Ecto neural progenitor cell (in vitro differentiated cells): ENCODE data around the gene UTS2R.

ENCODE experiments used
- DNase-seq: peaks from one replicate; pipeline ENCODE4 v3.0.0-alpha.2; 2018; ENCODE audit warnings: low spot score

UTS2R gene

DNA sequence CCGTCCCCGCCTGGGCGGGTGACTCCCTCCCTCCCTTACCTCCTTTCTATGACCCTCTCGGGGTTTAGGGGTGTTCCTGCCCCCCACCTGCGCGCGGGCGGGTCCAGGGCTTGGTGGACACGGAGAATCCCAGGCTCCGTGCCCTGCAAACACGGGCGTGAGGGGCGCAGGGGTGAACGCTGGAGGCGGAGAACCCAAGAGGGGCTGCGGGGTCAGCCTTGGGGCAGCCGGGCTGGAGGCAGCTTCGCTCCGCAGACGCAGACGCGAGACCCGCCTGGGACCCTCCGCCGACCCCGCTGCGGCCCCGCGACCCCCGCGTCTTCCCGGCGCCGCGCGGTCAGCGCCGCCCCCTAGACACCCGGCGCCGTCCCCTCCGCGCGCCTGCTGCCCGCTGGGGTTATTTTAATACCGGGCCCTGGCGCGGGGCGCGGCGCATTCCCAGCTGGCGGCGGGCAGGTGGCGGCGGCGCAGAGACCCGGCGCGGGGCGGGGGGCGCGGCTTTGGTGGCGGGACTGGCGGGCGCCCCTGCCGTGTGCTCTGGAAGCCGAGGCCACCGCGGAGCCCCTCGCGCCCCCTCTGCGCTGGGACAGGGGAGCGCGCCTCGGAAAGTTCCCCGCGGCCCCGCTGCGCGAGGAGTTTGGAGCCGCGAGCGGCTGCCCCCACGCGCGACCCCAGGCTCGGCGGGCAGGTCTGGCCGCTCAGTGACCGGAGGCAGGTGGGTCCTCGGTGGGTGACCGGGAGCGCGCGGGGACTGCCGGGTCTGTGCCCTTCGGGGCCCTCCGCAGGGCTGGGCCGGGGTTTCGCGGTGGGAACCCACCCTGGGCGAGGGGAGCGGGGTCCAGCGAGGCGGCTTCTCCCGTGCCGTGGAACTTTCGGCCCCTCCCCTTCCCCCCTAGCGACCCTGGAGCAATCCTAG lies at the start of gene UTS2R:
Gene UTS2R (plus strand): TSS at position 433 of the 916 bp plus-strand sequence. CDS start 2,560 bp downstream, outside the sequence.
- DNase-seq, result no peak

DNA sequence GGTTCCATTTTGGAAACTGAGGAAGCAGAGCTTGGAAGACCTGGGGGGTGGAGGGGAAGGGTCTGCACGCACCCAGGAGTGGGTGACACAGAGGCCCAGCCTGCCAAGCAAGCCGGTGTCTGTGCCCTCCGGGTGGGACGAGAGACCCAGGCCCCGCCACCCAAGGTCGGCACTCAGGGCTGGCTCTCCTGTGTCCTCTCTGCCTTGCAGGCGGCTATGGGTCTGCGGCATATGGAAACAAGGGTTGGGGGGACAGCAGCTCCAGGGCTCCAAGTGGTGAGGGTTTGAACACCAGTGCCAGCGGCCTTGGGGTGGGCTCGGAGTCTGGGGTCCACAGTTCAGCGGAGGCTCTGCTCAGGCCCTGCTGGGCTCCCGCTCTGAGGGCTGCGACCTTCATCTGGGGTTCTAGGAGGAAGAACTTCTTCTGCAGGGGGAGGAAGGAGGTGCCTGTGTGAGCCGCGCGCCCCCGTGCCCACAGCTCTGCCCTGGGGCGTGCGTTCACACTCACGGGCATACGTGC lies 49.6 kb upstream of the UTS2R start:
- no peak for DNase-seq

DNA sequence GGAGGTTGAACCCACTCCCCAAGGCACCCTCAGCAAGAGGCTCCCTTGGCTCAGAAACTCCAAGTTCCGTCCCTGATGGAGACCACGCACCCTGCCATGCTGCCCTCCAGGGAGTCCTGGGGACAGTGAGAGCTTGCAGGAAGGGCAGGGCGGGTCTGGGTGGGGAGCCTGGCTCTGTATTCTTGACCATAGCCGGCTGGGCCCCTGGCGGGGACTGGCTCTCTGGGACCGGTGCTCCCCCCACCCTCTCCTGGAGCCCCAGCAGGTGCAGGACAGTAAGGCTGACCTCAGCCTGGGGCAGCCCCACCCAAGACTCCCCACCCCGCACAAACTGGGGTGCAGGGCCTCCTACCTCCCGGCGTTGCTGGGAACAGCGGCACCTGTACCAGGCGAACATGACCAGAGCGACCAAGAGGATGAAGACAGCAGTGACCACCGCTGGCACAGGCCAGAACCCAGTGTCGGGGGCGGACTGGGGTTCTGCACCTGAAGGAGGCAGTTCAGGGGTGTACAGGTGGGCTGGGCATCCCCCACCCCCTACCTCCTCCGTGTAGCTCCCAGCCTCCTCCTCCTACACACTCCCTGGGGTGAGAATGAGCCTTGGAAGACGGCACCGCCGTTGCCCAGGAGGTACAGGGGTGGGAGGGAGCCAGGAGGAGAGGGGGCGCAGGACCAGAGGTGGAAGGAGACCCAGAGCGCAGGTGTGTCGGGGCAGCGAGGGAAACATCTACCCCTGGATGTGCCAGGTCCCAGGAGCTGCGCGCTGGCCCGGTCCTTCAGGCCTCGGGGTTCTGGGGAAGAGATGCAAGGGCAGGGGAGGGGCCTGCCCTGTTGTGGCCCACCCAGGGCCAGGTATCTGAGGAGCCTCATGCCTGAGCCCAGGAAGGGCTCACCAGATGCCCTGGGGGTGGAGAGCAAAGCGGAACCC lies 48.8 kb upstream of the UTS2R start:
- no peak for DNase-seq

DNA sequence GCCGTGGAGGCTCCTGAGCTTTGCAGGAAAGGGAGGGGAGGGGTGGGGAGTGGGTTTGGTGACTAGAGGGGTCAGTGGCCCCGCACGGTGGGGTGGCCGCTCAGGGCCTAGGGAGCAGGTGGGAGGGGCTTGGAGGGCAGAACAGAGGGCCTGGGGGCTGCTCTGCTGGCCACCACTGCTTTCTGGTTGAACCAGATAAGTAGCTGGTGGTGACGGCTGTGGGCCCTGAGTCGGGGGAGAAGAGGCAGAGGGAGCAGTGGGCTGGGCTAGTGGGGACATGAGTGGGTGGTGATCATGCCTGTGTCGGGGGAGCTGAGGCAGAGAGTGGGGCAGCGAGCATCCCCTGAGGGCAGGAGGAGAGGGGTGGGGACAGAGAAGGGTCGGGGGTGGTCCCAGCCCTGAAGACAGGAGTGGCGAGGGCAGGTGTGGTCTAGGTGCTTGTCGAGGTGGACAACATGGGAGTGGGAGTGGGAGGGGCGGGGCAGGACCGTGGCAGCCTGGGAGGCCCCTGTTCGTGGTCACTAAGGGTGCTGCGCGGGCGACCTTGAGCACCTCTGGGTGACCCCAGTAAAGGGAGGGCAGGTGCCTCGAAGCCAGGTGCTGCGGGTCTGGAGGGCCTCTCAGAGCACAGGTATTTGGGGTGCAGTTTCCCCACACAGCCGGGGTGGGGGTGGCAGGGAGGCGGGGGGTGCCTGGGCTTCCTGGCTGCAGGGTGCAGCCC lies 47.9 kb upstream of the UTS2R start:
- DNase-seq, result no peak

DNA sequence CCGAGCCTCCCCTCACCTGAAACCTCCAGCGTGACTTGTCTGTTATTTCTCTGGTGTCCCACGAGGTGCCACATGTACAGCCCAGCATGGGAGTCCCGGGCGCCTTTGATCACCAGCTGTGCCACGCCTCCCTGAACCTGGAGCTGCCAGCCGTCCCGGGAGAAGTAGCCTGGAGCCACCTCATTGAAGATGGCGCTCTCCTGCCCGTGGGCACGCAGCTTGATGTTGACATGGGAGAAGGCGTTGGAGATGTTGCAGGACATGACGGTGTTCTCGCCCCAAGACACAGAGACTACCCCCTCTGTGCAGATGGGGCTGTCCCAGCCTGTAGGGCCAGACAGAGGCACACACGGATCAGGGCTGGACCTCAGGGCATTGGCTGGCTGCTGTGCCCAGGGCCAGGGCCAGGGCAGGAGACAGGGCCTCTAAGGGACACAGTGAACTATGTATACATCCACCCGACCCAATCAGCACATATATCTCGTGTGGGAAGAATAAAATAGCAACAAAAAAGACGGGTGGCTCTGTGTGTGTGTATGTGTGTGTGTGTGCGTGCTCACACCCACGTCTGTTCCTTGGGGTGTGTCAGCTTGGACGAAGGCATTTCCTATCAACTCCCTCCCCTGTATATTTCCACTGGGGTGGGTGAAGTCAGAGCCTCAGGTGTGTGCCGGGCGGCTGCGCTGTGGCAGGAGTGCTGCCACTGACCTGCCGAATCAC lies 46.8 kb upstream of the UTS2R start:
- no peak for DNase-seq

DNA sequence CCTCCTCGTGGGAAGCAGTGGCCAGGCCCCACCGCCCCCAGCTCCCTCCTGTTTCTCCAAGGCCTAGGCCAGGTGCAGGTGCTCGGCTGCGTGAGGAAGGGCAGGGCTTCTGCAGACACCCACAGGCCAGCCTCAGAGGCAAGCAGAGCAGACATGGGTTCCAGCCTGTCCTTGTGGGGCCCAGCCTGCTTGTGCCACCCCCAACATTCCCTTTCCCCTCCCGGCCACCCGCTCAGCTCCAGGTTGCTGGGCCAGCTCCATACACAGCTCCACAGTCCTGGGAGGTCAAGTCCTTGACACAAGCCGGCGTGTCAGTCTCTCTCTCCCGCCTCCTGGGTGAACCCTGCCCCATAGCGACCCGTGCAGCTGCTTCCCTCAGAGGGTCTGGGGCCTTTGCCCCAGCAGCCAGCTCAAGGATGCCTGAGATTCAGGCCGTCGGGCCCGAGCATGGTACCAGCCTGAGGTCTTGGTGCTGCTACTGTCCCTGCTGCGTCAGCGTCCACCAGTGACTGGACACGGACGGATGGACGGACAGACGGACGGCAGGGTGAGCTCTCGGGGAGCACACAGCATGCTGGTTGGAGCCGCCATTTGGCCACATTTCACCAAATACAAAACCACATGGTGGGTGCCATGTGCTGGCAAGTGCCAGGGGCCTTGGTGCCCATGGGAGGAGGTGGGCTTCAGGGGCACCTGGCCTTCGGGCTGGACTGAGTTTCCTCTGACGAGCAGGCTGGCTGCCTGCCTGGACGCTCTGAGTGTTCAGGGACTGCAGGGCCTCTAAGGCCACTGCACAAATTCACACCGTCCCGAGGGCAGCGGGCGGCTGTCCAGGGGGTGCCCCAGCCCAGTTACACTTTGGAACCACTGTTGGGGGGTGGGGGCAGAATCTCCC lies 46.0 kb upstream of the UTS2R start:
- DNase-seq, result no peak

DNA sequence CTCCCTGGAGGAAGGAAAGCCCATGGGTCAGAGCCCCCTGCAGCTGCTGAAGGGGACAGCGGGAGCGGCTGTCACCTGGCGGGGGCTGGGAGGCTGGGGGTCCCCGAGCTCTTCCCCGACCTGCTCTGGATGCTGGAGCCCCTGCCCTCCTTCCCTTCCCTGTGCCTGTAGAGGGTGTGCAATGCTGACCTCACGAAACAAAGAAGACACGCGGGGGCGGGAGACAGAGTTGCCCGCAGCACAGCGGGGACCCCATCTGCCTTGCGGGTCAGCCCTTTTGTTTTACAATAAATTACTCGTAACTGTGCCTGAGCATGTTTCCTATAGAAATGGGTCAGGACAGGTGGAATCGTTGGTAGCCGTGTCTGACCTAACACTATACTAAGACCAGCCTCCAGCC lies 44.3 kb upstream of the UTS2R start:
- no peak for DNase-seq

DNA sequence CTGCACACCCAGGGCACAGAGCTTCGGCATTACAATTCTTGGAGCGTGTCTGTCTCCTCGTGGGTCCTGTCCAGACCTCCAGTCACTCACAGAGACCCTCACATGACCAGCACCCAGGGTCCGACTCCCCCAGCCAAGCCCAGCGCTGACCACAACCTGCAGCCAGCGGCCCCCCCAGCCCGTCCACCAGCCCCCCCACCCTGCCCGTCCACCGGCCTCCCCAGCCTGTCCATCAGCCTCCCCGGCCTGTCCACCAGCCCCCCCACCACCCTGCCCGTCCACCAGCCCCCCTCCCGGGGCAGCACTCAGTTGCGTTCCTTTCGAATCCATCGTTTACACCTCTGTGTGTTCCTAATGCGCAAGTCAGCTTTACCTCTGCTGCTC lies 43.8 kb upstream of the UTS2R start:
- DNase-seq, result no peak

DNA sequence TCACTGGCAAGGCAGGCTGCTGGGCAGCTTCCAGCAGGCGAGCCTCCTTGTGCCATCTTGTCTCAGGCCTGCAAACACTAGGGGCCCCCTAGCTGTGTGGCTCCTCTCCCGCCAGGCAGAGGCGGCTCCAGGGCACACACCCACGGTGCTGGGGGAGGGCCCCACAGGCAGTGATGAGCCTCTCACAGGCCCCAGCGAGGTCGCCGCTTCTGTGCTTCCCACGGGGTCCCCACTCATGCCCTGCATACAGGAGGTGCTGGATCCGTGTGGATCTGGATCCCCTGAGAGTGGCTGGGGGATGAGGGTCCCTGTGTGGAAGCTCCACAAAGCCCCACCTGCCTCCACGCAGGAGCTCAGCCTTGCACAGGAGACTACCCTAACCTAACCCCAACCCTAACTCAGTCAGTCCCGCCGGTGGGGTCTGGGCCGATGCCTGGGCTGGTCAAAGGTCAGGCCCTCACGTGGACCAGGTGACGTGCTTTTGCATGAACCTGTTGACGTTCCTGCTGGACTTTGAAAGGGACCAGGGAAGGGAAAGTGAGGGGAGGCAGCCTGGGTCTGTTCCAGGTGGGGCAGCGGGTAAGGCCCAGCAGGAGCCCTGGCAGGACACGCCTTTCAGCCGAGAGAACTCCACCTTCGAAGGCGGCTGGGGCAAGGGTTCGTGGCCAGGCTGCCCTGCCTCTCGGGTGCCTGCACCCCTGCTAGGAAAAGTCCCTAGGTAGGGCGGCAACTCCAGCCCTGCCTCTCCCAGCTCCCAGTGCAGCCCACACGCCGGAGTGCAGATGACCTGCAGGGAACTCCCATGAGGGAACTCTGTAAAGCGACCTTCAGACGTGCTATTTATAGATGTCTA lies 43.2 kb upstream of the UTS2R start:
- no peak for DNase-seq

DNA sequence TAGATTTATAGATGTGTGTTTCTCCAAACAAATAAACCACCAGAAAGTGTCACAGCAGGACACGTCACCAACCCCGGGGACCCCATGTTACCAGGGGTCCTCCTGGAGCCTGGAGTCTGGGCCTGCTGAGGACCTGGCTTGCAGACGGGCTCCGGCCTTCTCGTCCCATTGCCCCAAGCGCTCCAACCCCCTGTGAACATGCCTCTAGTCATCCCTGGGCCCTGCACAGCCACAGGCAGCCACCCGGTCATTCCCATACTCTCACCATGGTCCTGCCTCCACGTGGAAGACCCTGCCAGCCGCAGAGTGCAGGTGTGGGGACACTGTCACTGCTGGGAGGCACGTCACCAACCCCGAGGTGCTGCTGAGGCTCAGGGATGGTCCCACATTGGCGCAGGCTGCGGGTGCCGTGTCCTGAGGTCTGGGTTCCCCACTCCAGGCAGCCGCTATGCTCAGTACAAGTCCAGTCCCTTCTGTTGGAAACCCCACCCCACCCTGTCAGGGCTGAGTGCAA lies 42.5 kb upstream of the UTS2R start:
- no peak for DNase-seq

DNA sequence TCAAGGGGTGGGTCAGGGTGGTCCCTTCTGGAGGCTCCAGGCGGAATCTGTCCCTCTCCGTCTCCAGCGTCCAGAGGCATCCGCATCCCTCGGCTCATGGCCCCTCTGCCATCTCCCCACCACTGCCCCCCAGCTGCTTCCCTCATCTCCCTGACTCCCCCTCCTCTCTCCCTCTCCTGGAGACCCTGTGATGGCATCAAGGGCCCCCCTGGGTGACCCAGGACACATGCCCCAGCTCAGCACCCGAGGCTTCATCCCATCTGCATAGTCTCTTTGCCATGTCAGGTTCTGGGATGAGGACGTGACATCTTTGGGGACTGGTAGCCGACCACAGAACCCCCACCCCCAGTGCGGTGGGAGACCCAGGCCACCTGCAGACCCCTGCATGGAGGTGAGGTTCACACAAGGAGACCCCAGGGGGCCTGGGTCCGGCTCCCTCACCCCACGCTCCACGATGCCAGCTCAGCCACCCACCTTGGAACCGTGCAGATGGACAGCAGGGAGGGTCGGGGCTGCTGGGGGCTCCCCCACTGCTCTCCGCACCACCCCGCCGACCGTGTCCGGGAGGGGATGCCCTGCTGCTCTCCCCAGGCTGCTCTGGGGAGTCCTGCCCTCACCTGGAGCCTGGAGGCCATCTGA lies 41.8 kb upstream of the UTS2R start:
- no peak for DNase-seq

DNA sequence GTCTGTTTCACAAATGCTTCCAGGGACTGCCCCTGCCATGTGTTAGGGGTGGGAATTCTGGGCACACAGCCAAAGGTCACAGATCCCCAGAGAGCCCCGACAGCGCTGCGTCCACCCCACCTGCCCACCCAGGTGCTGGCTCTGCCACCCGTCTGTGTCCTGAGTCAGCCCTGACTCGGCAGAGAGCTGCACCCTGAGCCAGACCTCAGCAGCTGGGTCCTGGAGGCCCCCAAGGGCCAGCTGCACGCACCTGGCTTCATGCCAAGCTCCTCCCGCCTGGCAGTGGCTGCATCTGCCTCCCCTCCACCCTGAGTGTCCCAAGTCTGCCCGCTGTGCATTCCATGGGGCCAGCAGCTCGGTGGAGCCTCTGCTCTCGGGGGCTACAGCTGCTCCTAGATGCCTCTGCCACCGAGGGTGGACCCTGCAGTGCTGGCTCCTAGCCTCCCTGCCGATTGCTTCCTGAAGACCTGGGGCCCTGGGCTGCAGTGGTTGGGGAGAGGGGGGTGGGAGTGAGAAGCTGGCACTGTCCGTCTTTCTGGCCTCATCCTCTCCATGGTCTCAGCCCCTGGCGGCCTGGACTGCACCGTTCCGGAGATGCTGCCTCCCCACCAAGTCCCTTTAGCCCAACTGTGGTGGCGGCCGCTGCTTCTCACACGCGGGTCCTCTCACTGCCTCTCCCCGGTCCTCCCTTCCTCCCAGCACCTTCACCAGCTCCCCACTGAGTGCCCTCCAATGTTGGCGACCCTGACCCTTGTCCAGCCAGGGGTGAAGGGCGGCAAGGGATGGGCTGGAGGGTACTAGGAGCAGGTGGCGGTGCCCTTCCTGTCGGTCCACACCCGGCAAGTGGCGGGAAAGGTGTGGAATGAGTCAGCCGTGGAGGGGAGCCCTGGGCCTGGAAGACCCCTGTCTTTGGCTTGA lies 41.0 kb upstream of the UTS2R start:
- no peak for DNase-seq

DNA sequence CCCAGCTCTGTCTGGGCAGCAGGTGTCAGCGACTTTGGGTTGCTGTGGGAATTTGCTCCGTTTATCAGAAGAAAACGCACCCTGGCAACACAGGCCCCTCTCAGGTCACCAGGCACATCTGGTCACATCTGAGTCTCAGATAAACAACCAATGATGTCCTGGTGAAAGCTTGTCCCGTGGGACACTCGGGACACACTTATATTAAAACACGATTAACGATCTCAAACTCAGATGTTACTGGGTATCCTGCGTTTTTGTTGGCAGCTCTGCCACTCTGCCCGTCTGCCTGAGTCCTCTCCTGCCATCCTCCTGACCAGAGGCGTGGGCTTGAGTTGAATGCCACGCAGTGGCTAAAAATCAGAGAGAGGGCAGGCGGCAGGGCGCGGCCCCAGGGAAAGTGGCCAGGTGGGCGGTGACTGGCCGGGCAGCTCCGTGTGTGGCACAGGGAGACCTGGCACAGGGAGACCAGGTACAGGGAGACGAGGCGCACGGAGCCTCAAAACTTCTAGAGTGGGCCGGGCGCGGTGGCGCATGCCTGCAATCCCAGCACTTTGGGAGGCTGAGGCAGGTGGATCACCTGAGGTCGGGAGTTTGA lies 40.1 kb upstream of the UTS2R start:
- DNase-seq, result no peak

DNA sequence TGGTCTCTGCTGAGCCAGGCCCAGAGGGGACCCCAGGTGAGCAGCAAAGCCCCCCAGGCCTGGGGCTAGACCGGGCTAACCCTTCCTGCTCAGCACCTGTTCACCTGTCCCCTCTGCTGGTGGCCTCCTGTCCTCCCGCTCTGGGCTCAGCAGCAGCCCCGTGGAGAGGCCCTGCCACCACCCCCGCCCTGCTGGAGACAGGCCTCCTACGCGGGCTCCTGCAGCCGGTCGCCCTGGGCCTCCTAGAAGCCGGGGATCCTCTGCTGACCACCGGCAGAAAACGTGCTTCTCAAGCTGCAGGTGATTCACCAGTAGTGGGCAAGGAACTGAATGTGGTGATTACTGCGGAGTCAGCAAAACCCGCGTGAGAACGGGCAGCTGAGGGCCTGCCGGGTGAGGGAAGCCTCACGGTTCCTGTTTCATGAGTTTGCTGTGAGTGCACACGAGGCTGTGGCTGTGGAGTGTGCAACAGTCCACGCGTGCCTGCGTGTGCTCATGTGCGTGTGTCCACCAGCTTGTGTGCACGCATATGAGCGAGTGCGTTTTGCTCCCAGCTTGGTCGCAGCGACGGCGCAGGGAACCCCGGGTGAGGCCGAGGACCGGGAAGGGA lies 38.8 kb upstream of the UTS2R start:
- DNase-seq, result no peak

DNA sequence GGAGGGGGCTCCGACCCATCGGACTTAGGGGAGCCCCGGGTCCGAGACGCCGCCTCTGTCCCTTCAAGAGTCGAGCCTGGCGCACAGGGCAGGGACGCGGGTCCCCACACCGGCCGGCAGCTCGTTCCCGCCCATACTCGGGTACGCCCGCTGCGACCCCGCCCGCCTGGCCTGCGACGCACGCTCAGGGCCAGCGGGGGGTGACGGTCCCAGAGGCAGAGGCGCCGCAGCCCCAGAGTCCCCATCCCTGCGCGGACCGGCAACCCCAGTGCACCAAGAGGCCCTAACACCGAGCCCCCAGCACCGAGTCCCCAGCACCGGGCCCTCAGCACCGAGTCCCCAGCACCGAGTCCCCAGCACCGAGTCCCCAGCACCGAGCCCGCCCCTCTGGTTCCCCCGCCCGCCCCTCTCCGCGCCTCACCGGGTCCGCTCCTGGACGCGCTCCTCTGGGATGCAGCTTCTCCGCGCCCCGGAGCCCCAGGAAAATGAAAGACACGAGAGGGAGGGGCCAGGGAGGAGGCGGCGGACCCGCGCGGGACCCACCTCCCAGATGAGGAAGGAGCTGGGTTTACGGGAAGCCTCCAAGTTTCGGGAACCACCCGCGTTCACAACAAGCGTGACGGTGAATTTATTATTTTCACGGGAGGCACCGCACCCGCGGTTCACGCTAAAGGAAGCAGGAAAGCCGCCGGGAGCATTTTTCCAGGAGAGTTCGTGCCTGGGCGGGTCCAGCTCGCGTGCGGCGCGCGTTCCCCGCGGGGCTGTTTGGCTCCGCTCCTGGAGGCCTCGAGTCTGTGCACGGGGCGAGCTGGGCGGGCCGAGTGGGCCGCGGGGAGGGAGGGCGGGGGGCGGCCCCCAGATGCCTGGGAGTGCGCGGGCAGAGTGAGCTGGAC lies 38.0 kb upstream of the UTS2R start, which contains the start of gene SECTM1:
Gene SECTM1 (minus strand): TSS at position 488 of the 893 bp plus-strand sequence. CDS start 6,526 bp downstream, outside the sequence.
- no peak for DNase-seq
